ENCODE measurements around the gene SPATA2.

- no peak for TF ChIP-seq ETV5 (CRISPR knock-in tag; IDR thresholded peaks at IDR 0.05; ENCODE audit: borderline replicate concordance)
- TF ChIP-seq, protein P1, sequence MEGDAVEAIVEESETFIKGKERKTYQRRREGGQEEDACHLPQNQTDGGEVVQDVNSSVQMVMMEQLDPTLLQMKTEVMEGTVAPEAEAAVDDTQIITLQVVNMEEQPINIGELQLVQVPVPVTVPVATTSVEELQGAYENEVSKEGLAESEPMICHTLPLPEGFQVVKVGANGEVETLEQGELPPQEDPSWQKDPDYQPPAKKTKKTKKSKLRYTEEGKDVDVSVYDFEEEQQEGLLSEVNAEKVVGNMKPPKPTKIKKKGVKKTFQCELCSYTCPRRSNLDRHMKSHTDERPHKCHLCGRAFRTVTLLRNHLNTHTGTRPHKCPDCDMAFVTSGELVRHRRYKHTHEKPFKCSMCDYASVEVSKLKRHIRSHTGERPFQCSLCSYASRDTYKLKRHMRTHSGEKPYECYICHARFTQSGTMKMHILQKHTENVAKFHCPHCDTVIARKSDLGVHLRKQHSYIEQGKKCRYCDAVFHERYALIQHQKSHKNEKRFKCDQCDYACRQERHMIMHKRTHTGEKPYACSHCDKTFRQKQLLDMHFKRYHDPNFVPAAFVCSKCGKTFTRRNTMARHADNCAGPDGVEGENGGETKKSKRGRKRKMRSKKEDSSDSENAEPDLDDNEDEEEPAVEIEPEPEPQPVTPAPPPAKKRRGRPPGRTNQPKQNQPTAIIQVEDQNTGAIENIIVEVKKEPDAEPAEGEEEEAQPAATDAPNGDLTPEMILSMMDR (CRISPR knock-in tag; IDR thresholded peaks at IDR 0.05) = no peak
- no peak for TF ChIP-seq PREB (CRISPR knock-in tag; IDR thresholded peaks at IDR 0.05)
- no peak for TF ChIP-seq RFX3 (CRISPR knock-in tag; IDR thresholded peaks at IDR 0.05)
- no peak for TF ChIP-seq TAF1 (CRISPR knock-in tag; IDR thresholded peaks at IDR 0.05)
- no peak for TF ChIP-seq RFX5 (IDR thresholded peaks at IDR 0.05; ENCODE audit: low read depth, low read length)
- no peak for TF ChIP-seq SATB2 (CRISPR knock-in tag; IDR thresholded peaks at IDR 0.05)
- no peak for TF ChIP-seq ZNF121 (CRISPR knock-in tag; IDR thresholded peaks at IDR 0.05)
- TF ChIP-seq, protein P2, sequence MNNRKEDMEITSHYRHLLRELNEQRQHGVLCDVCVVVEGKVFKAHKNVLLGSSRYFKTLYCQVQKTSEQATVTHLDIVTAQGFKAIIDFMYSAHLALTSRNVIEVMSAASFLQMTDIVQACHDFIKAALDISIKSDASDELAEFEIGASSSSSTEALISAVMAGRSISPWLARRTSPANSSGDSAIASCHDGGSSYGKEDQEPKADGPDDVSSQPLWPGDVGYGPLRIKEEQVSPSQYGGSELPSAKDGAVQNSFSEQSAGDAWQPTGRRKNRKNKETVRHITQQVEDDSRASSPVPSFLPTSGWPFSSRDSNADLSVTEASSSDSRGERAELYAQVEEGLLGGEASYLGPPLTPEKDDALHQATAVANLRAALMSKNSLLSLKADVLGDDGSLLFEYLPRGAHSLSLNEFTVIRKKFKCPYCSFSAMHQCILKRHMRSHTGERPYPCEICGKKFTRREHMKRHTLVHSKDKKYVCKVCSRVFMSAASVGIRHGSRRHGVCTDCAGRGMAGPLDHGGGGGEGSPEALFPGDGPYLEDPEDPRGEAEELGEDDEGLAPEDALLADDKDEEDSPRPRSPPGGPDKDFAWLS (CRISPR knock-in tag; IDR thresholded peaks at IDR 0.05; ENCODE audit: borderline replicate concordance) = no peak
- no peak for TF ChIP-seq IRF1 (CRISPR knock-in tag; IDR thresholded peaks at IDR 0.05; ENCODE audit: low read depth)
- no peak for TF ChIP-seq HNRNPL (IDR thresholded peaks at IDR 0.05; ENCODE audit: low read depth, low read length)
Measured at GRCh38 chr20:49919009-49919408, 3.7 kb upstream of the SPATA2 start.

Measured in HepG2 (cell line).